Fibroblast of mammary gland (primary cell): ENCODE data around the gene AUTS2.

Experiments used
- DNase-seq: peaks from one replicate; pipeline ENCODE4 v3.0.0-alpha.2; 2010; ENCODE audit warnings: low read depth
- H3K4me3 ChIP-seq: 2 replicates; pipeline ENCODE4 v1.5.1; 2011; ENCODE audit warnings: low read depth, mild to moderate bottlenecking, low read length, moderate library complexity; ENCODE audit not compliant: control insufficient read depth
- TF ChIP-seq, protein P1 (sequence below): conservative IDR thresholded peaks from 2 replicates; pipeline ENCODE4 v1.5.1; 2011; ENCODE audit warnings: low read depth, low read length, inconsistent platforms; ENCODE audit not compliant: control insufficient read depth, insufficient read depth

AUTS2 gene

DNA sequence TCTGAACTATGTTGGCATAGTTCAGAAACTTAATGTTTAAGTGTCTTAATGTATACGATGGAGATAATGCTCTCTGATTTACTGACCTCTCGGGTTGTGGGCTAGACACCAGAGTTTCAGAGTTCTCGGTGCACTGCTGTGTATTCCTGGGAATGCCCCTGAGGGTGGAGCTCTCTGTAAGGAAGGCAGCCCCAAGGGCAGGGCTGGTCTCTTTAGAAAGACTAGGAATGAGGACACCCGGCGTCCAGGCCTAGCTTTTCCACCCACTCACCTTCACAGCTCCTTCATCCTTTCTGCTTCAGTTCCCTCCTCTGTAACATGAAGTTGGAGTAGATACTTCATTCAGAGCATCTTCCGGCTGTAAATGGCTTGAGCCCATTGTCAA lies 997.1 kb downstream of the AUTS2 start:
- TF ChIP-seq, protein P1, sequence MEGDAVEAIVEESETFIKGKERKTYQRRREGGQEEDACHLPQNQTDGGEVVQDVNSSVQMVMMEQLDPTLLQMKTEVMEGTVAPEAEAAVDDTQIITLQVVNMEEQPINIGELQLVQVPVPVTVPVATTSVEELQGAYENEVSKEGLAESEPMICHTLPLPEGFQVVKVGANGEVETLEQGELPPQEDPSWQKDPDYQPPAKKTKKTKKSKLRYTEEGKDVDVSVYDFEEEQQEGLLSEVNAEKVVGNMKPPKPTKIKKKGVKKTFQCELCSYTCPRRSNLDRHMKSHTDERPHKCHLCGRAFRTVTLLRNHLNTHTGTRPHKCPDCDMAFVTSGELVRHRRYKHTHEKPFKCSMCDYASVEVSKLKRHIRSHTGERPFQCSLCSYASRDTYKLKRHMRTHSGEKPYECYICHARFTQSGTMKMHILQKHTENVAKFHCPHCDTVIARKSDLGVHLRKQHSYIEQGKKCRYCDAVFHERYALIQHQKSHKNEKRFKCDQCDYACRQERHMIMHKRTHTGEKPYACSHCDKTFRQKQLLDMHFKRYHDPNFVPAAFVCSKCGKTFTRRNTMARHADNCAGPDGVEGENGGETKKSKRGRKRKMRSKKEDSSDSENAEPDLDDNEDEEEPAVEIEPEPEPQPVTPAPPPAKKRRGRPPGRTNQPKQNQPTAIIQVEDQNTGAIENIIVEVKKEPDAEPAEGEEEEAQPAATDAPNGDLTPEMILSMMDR = no peak
- DNase-seq = no peak
- H3K4me3 ChIP-seq = no peak overlapping the region

DNA sequence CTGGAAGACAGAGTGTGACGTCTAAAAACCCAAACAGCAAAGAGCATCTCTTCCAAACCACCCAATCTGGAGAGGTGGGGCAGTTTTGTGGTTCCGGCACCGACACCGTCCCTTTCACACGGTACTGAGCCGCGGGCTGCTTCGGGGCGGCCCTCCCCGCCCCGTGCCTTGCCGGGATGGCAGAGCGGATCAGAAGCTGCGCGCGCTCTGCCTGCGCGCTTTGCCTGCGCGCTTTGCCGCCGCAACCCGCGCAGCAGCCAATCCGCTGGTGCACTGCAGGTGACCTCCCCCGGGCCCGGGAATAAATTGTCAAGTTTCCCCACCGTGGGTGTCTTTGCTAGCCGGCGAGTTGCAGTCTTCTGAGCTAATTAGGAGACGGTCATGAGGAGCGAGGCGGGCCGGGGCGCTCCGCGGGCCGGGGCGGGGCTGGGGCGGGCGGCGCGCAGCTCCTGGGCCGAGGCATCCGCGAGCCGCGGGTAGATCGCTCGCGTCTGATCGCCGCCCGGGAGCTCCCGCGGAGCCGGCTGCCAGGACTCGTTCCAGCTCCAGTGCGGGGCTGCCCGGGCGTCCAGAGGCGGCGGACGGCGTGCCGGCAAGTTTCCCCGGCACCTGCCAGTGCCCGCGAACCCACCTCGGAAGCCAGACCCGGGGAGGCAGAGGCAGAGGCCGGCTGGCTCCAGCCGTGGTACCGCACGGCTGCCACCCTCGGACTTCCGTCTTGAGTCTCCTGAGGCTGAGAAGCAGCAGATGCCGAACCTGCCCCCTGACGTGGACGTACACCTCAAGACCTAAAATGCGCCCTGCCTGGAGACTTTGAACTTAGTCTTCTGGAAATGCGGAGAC lies 997.7 kb downstream of the AUTS2 start:
- no peak overlapping the region for H3K4me3 ChIP-seq
- no peak for DNase-seq
- TF ChIP-seq, protein P1 = no peak

DNA sequence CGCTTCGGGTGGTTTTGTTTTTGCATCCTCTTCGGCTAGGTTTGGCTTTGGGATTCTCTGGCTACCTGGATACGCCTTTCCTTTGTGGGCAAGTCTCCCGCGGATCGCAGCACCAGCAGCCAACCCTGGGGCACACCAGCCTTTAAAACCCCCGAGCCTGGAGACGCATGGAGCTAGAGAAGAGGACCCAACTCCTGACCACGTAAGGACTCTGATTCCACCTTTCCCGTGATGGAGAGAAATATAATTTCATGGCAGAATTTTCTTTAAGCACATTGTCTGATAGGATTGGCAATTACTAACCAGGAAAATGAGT lies 998.3 kb downstream of the AUTS2 start:
- H3K4me3 ChIP-seq = no peak overlapping the region
- TF ChIP-seq, protein P1 = no peak
- no peak for DNase-seq

DNA sequence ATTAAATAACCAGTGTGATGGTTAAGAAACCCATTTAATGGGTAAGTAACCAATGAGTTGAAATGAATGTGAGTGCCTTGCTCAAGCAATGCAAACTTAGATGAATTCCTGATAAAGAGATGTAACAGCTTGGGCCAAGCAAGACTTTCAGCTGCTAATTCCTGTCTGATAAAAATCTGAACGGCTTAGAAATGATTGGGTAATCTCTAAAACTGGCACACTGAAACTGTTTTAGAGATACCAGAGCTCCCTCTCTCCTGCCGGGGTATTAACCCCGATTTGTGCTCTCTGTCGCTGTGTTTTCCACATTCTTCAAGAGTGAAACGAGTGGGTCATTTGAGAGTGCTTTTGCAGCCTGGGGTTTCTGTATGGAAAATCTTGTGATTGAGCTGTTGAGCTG lies 998.8 kb downstream of the AUTS2 start:
- H3K4me3 ChIP-seq = no peak overlapping the region
- DNase-seq = no peak
- TF ChIP-seq, protein P1 = no peak

DNA sequence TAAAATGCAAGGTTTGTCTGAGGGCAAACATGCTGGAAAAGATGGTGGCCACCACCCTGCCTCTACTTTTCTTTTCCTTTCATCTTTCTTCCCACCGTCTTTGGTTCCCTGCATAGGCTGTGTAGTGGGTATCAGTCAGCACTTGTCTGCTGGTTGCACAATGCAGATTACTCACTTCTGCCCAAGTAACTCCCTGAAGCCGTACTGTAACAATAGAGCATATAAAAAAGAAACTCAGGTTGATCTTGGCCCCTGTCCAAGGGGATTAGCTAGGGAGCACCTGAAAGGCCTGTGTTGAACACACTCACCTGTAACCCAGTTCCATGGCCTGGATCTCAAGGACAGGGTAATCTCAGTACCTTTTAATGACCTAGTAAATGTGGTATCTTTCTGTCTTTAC lies 1000.7 kb downstream of the AUTS2 start:
- DNase-seq = peak; percentile 65

DNA sequence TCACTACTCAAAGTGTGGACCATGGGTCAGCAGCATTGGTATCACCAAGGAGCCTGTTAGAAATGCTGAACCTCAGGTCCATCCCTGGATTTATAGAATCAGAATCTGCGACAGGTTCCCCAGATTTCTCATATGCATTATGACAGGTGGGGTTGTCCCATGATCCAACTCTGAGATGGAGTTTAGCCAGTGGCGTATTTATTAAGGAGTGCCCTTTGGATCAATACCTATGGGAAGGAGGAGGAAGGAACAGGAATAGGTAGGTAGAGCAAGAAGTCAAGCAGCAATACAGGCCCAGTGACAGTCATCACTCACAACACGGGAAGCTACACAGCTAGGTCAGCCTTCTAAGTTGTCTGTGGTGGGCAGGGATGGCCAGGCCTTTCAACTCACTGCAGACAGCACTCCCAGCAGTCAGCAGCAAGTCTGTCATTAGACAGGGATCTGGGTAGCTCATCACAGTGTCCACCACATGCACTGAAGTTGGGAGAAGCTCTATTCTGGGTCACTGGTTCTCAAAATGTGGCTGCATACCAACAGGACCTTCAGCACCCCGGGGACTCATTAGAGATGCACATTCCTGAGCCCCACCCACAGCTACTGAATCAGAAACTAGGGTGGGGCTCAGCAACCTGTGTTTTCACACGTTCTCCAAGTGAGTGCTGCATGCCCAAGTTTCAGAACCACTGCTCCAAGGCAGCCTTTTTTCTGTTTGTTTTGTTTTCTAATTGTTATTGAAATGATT lies 1001.3 kb downstream of the AUTS2 start:
- DNase-seq = no peak
- no peak overlapping the region for H3K4me3 ChIP-seq
- TF ChIP-seq, protein P1 = no peak

More for the DNA sequence above, 1000.7 kb downstream of the AUTS2 start:
- TF ChIP-seq, protein P1 = no peak
- no peak overlapping the region for H3K4me3 ChIP-seq

DNA sequence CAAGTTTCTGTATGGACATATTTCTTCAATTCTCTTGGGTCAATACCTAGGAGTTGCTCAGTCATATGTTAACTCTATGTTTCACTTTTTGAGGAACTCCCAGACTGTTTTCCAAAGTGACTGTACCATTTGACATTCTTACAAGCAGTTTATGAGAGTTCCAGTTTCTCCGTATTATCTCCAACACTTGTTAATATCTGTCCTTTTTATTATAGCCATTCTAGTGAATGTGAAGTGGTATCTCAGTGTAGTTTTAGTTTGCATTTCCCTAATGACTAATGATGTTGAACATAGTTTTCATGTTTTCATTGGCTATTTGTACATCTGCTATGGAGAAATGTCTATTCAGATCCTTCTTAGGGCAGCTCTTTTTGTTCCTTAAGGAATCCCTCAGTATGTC lies 1002.7 kb downstream of the AUTS2 start:
- DNase-seq = no peak
- TF ChIP-seq, protein P1 = no peak
- no peak overlapping the region for H3K4me3 ChIP-seq
